ENCODE results near the gene ARMC9.

DNA sequence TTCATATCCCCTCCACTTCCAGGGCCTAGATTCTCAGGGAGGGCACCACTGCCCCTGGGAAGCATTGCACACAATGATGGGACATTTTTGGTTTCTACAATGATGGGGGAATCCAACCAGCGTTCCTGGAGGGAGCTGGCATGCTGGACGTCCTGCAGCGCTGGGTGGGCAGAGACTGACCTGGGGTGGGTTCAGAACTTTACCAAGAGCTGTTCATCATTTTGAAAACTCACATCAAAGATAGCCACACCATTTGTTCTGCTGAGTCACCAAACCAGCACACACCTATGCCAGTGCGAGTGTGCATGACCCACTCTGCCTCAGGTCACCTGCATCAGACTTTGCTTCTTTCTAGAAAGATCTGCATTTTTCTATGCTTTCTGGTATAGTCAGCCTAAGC lies 14.1 kb upstream of the ARMC9 start:
- TF ChIP-seq, protein P1, sequence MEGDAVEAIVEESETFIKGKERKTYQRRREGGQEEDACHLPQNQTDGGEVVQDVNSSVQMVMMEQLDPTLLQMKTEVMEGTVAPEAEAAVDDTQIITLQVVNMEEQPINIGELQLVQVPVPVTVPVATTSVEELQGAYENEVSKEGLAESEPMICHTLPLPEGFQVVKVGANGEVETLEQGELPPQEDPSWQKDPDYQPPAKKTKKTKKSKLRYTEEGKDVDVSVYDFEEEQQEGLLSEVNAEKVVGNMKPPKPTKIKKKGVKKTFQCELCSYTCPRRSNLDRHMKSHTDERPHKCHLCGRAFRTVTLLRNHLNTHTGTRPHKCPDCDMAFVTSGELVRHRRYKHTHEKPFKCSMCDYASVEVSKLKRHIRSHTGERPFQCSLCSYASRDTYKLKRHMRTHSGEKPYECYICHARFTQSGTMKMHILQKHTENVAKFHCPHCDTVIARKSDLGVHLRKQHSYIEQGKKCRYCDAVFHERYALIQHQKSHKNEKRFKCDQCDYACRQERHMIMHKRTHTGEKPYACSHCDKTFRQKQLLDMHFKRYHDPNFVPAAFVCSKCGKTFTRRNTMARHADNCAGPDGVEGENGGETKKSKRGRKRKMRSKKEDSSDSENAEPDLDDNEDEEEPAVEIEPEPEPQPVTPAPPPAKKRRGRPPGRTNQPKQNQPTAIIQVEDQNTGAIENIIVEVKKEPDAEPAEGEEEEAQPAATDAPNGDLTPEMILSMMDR (IDR thresholded peaks at IDR 0.05 in 4 of 5, conservative IDR thresholded peaks at IDR 0.05 in 1 of 5): no peak
- TF ChIP-seq POLR2A (IDR thresholded peaks at IDR 0.05): no peak

Data from gastrocnemius medialis (tissue), 4 donors.